SH-SY5Y (cell line): Measurements from ENCODE around the gene FOCAD.

Experiments used
- GATA2 ChIP-seq: IDR thresholded peaks from 2 replicates; pipeline ENCODE4 v1.6.1; 2011; ENCODE audit warnings: mild to moderate bottlenecking, low read depth, low read length
- GATA3 ChIP-seq: IDR thresholded peaks from 2 replicates; pipeline ENCODE4 v1.6.1; 2011; ENCODE audit warnings: low read depth, mild to moderate bottlenecking, low read length, moderate library complexity

DNA sequence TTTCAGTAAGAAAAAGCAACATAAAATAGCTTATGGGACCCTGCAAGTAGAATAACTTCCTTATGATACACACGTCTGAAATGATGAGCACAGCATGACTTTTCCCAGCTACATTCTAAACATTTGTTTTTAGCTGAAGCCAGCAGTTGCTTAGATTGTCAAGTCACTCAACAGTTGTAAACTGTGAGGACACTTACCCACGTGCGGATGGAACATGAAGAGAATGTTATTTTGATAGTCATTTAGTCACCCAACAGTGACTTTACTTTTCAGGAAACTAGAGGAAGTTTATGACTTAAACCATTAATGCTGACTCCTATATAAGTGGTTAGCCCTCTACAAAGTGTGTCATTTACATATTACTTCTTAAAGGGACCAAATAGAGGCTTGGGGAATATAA lies 344.4 kb downstream of the FOCAD start:
- TF ChIP-seq GATA3 (no peak), GATA2 (no peak)
